HEK293 (cell line): ENCODE measurements around the gene EIF4G3.
A peak's percentile ranks its signal among the peaks of the same experiment; 100 is the strongest.
"Not testable (repeated sequence)": the region's sequence is repeated elsewhere in the genome, so short reads cannot be mapped to it uniquely, and the experiment has no call there.

Experiments
- CTCF ChIA-PET: fragments of 350-600 bp; formaldehyde crosslinking; extraction: SDS; loops from one replicate; lab custom pipeline; 2021; ENCODE audit warnings: antibody characterized with exemption; lab: Yijun Ruan, JAX
- POLR2A ChIA-PET: fragments of 300-600 bp; formaldehyde crosslinking; extraction: SDS; loops from one replicate; lab custom pipeline; 2020; ENCODE audit warnings: antibody characterized with exemption, inconsistent platforms; lab: Yijun Ruan, JAX
- H3K27ac ChIP-seq: fragments of 200-500 bp; sonication (Bioruptor generic); 2 replicates; pipeline ENCODE4 v1.5.1; 2014; ENCODE audit warnings: low read depth, low read length, control low read depth, inconsistent platforms; ENCODE audit errors: extremely low read depth
- H3K36me3 ChIP-seq, 2 experiments: fragments of 200-500 bp in 1 of 2; sonication (Bioruptor generic) in 1 of 2; 1 replicate in 1 of 2; 2 replicates in 1 of 2; pipeline ENCODE4 v1.5.1; 2014 to 2017; ENCODE audit warnings: inconsistent platforms in 2 of 2, low read length in 2 of 2; ENCODE audit not compliant: control insufficient read depth in 2 of 2, insufficient read depth in 1 of 2
- H3K4me1 ChIP-seq: fragments of 200-500 bp; sonication (Bioruptor generic); 2 replicates; pipeline ENCODE4 v1.5.1; 2014; ENCODE audit warnings: mild to moderate bottlenecking, low read length, inconsistent platforms; ENCODE audit not compliant: control insufficient read depth, insufficient read depth
- H3K4me3 ChIP-seq: 2 replicates; pipeline ENCODE4 v1.5.1; 2011; ENCODE audit warnings: low read depth, mild to moderate bottlenecking, control low read depth, low read length, moderate library complexity
- H3K9me3 ChIP-seq: fragments of 200-500 bp; sonication (Bioruptor generic); 2 replicates; pipeline ENCODE4 v1.5.1; 2014; ENCODE audit warnings: low read depth, low read length, inconsistent platforms; ENCODE audit not compliant: control insufficient read depth, insufficient read depth
- GFI1B ChIP-seq: fragments of 450-650 bp; formaldehyde crosslinking; IDR thresholded peaks from 2 replicates; pipeline ENCODE4 v1.5.1; 2016; ENCODE audit warnings: missing biosample characterization, missing genetic modification characterization
- GLIS1 ChIP-seq: fragments of 450-650 bp; formaldehyde crosslinking; IDR thresholded peaks from 2 replicates; pipeline ENCODE4 v1.5.1; 2016; ENCODE audit warnings: missing biosample characterization, missing genetic modification characterization
- SP7 ChIP-seq: fragments of 450-650 bp; formaldehyde crosslinking; IDR thresholded peaks from 2 replicates; pipeline ENCODE4 v1.5.1; 2016; ENCODE audit warnings: missing biosample characterization, missing genetic modification characterization
- ZBTB17 ChIP-seq: fragments of 450-650 bp; formaldehyde crosslinking; IDR thresholded peaks from 2 replicates; pipeline ENCODE4 v1.5.1; 2016; ENCODE audit warnings: missing biosample characterization, missing genetic modification characterization
- ZEB2 ChIP-seq: fragments of 450-650 bp; formaldehyde crosslinking; IDR thresholded peaks from 2 replicates; pipeline ENCODE4 v1.5.1; 2016; ENCODE audit warnings: missing biosample characterization, missing genetic modification characterization
- ZNF146 ChIP-seq: fragments of 450-650 bp; formaldehyde crosslinking; IDR thresholded peaks from 2 replicates; pipeline ENCODE4 v1.5.1; 2016; ENCODE audit warnings: missing biosample characterization, missing genetic modification characterization
- ZNF184 ChIP-seq: fragments of 450-650 bp; IDR thresholded peaks from 2 replicates; pipeline ENCODE4 v1.5.1; 2018; ENCODE audit warnings: missing biosample characterization, mild to moderate bottlenecking, missing genetic modification characterization
- ZNF2 ChIP-seq: fragments of 450-650 bp; formaldehyde crosslinking; IDR thresholded peaks from 2 replicates; pipeline ENCODE4 v1.5.1; 2016; ENCODE audit warnings: missing biosample characterization, missing genetic modification characterization
- ZNF600 ChIP-seq: fragments of 450-650 bp; formaldehyde crosslinking; IDR thresholded peaks from 2 replicates; pipeline ENCODE4 v1.5.1; 2016; ENCODE audit warnings: missing biosample characterization, missing genetic modification characterization
- ZNF629 ChIP-seq: fragments of 450-650 bp; formaldehyde crosslinking; IDR thresholded peaks from 2 replicates; pipeline ENCODE4 v1.5.1; 2017; ENCODE audit warnings: missing biosample characterization, missing genetic modification characterization
- ZNF660 ChIP-seq: fragments of 450-650 bp; IDR thresholded peaks from 2 replicates; pipeline ENCODE4 v1.5.1; 2018; ENCODE audit warnings: missing biosample characterization, mild to moderate bottlenecking, missing genetic modification characterization
- TF ChIP-seq, protein P1 (sequence below): fragments of 450-650 bp; formaldehyde crosslinking; IDR thresholded peaks from 2 replicates; pipeline ENCODE4 v1.5.1; 2016; ENCODE audit warnings: missing biosample characterization, missing genetic modification characterization
- TF ChIP-seq, protein P2 (sequence below): fragments of 450-650 bp; formaldehyde crosslinking; IDR thresholded peaks from 2 replicates; pipeline ENCODE4 v1.5.1; 2016; ENCODE audit warnings: missing biosample characterization, missing genetic modification characterization
- TF ChIP-seq, protein P3 (sequence below): fragments of 450-650 bp; formaldehyde crosslinking; IDR thresholded peaks from 2 replicates; pipeline ENCODE4 v1.5.1; 2016; ENCODE audit warnings: missing biosample characterization, missing genetic modification characterization
- TF ChIP-seq, protein P4 (sequence below): fragments of 450-650 bp; formaldehyde crosslinking; IDR thresholded peaks from 2 replicates; pipeline ENCODE4 v1.5.1; 2016; ENCODE audit warnings: missing biosample characterization, missing genetic modification characterization
- TF ChIP-seq, protein P5 (sequence below): fragments of 450-650 bp; formaldehyde crosslinking; IDR thresholded peaks from 2 replicates; pipeline ENCODE4 v1.5.1; 2016; ENCODE audit warnings: missing biosample characterization, missing genetic modification characterization
- TF ChIP-seq, protein P6 (sequence below): fragments of 450-650 bp; formaldehyde crosslinking; IDR thresholded peaks from 2 replicates; pipeline ENCODE4 v1.5.1; 2016; ENCODE audit warnings: missing biosample characterization, missing genetic modification characterization

The EIF4G3 gene

DNA sequence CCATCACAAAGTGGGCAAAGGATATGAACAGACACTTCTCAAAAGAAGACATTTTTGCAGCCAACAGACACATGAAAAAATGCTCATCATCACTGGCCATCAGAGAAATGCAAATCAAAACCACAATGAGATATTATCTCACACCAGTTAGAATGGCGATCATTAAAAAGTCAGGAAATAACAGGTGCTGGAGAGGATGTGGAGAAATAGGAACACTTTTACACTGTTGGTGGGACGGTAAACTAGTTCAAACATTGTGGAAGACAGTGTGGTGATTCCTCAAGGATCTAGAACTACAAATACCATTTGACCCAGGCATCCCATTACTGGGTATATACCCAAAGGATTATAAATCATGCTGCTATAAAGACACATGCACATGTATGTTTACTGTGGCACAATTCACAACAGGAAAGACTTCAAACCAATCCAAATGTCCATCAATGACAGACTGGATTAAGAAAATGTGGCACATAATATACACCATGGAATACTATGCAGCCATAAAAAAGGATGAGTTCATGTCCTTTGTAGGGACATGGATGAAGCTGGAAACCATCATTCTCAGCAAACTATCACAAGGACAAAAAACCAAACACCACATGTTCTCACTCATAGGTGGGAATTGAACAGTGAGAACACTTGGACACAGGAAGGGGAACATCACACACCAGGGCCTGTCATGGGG lies 83.3 kb downstream of the EIF4G3 start:
- TF ChIP-seq, protein P1, sequence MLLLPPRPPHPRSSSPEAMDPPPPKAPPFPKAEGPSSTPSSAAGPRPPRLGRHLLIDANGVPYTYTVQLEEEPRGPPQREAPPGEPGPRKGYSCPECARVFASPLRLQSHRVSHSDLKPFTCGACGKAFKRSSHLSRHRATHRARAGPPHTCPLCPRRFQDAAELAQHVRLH (tag by site-specific recombination): peak; percentile 84
- TF ChIP-seq ZNF146 (tag by site-specific recombination) (peak; percentile 99), ZNF184 (tag by site-specific recombination) (peak; percentile 99)
- TF ChIP-seq, protein P2, sequence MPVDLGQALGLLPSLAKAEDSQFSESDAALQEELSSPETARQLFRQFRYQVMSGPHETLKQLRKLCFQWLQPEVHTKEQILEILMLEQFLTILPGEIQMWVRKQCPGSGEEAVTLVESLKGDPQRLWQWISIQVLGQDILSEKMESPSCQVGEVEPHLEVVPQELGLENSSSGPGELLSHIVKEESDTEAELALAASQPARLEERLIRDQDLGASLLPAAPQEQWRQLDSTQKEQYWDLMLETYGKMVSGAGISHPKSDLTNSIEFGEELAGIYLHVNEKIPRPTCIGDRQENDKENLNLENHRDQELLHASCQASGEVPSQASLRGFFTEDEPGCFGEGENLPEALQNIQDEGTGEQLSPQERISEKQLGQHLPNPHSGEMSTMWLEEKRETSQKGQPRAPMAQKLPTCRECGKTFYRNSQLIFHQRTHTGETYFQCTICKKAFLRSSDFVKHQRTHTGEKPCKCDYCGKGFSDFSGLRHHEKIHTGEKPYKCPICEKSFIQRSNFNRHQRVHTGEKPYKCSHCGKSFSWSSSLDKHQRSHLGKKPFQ (tag by site-specific recombination): 0 out of 2 replicates have a peak, but pooled peaks have one; percentile 20
- H3K4me3 ChIP-seq, H3K4me1 ChIP-seq, CTCF ChIA-PET, H3K27ac ChIP-seq, POLR2A ChIA-PET, H3K9me3 ChIP-seq: not testable (repeated sequence)
- peaks cover 10 to 13% of the 10 kb centered on the region in 2 experiments; a peak in 2 of 3 replicates for H3K36me3 ChIP-seq

DNA sequence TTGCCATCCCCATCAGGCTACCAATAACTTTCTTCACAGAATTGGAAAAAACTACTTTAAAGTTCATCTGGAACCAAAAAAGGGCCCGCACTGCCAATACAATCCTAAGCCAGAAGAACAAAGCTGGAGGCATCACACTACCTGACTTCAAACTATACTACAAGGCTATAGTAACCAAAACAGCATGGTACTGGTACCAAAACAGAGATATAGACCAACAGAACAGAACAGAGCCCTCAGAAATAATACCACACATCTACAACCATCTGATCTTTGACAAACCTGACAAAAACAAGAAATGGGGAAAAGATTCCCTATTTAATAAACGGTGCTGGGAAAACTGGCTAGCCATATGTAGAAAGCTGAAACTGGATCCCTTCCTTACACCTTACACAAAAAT lies 84.2 kb downstream of the EIF4G3 start:
- H3K27ac ChIP-seq, H3K9me3 ChIP-seq, POLR2A ChIA-PET: not testable (repeated sequence)
- H3K36me3 ChIP-seq: peaks cover 7 to 18% of the 10 kb centered on the region in 2 experiments; a peak in 2 of 3 replicates
- TF ChIP-seq, protein P1 (tag by site-specific recombination): 0 out of 2 replicates have a peak, but pooled peaks have one; percentile 33
- TF ChIP-seq, protein P3, sequence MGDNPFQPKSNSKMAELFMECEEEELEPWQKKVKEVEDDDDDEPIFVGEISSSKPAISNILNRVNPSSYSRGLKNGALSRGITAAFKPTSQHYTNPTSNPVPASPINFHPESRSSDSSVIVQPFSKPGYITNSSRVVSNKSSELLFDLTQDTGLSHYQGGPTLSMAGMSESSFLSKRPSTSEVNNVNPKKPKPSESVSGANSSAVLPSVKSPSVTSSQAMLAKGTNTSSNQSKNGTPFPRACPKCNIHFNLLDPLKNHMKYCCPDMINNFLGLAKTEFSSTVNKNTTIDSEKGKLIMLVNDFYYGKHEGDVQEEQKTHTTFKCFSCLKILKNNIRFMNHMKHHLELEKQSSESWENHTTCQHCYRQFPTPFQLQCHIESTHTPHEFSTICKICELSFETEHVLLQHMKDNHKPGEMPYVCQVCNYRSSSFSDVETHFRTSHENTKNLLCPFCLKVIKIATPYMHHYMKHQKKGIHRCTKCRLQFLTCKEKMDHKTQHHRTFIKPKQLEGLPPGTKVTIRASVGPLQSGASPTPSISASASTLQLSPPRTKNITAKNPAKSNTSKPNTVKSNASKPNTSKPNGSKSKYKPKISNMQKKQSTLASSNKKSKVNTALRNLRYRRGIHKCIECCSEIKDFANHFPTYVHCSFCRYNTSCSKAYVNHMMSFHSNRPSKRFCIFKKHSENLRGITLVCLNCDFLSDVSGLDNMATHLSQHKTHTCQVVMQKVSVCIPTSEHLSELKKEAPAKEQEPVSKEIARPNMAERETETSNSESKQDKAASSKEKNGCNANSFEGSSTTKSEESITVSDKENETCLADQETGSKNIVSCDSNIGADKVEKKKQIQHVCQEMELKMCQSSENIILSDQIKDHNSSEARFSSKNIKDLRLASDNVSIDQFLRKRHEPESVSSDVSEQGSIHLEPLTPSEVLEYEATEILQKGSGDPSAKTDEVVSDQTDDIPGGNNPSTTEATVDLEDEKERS (tag by site-specific recombination): peak; percentile 92; the same call in 1 of the 2 replicates
- TF ChIP-seq, all 188 proteins: peak for 2; not testable (repeated sequence) for 186
- H3K4me3 ChIP-seq, H3K4me1 ChIP-seq, CTCF ChIA-PET: not testable (repeated sequence)

DNA sequence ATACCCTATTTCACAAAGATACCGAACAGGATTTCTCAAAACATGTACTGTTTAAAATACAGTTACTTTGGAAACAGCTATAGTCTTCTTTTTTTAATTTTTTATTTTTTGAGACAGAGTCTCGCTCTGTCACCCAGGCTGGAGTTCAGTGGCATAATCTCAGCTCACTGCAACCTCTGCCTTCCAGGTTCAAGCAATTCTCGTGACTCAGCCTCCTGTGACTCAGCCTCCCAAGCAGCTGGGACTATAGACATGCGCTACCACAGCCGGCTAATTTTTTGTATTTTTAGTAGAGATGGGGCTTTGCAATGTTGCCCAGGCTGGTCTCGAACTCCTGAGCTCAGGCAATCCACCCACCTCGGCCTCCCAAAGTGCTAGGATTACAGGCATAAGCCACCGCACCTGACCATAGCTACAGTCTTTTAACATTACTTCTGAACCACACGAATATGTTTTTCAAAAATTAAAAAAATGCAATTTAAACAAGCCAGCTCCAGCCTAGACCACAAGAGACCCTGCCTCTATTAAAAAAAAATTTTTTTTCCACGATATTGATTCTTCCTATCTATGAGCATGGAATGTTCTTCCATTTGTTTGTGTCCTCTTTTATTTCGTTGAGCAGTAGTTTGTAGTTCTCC lies 85.5 kb downstream of the EIF4G3 start:
- H3K27ac ChIP-seq, H3K4me1 ChIP-seq, H3K4me3 ChIP-seq, POLR2A ChIA-PET, H3K9me3 ChIP-seq: not testable (repeated sequence)
- H3K36me3 ChIP-seq: peaks cover 16 to 22% of the 10 kb centered on the region in 2 experiments
- CTCF ChIA-PET: interaction anchor here (1.1 kb wide), 1 partner anchor 107 kb away, joined by 4 read pairs; no protein-coding TSS in a partner anchor
- TF ChIP-seq ZEB2 (tag by site-specific recombination): peak; percentile 38; the same call in 1 of the 2 replicates
- TF ChIP-seq ZBTB17 (tag by site-specific recombination): 0 out of 2 replicates have a peak, but pooled peaks have one; percentile 14
- TF ChIP-seq, protein P4, sequence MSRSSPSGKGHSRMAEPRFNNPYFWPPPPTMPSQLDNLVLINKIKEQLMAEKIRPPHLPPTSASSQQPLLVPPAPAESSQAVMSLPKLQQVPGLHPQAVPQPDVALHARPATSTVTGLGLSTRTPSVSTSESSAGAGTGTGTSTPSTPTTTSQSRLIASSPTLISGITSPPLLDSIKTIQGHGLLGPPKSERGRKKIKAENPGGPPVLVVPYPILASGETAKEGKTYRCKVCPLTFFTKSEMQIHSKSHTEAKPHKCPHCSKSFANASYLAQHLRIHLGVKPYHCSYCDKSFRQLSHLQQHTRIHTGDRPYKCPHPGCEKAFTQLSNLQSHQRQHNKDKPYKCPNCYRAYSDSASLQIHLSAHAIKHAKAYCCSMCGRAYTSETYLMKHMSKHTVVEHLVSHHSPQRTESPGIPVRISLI: peak; percentile 79
- peak; percentile 34; the same call in 1 of the 2 replicates for TF ChIP-seq GLIS1
- TF ChIP-seq ZNF629 (tag by site-specific recombination): peak; percentile 39
- TF ChIP-seq ZNF660 (tag by site-specific recombination): 0 out of 2 replicates have a peak, but pooled peaks have one; percentile 11
- peak; percentile 50 for TF ChIP-seq SP7 (tag by site-specific recombination)
- 0 out of 2 replicates have a peak, but pooled peaks have one; percentile 30 for TF ChIP-seq GFI1B
- TF ChIP-seq ZNF184 (tag by site-specific recombination): 0 out of 2 replicates have a peak, but pooled peaks have one; percentile 35
- TF ChIP-seq ZNF600 (tag by site-specific recombination): peak; percentile 56; the same call in 1 of the 2 replicates
- TF ChIP-seq, protein P5, sequence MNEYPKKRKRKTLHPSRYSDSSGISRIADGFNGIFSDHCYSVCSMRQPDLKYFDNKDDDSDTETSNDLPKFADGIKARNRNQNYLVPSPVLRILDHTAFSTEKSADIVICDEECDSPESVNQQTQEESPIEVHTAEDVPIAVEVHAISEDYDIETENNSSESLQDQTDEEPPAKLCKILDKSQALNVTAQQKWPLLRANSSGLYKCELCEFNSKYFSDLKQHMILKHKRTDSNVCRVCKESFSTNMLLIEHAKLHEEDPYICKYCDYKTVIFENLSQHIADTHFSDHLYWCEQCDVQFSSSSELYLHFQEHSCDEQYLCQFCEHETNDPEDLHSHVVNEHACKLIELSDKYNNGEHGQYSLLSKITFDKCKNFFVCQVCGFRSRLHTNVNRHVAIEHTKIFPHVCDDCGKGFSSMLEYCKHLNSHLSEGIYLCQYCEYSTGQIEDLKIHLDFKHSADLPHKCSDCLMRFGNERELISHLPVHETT (tag by site-specific recombination): peak; percentile 58; the same call in 1 of the 2 replicates
- TF ChIP-seq, protein P6, sequence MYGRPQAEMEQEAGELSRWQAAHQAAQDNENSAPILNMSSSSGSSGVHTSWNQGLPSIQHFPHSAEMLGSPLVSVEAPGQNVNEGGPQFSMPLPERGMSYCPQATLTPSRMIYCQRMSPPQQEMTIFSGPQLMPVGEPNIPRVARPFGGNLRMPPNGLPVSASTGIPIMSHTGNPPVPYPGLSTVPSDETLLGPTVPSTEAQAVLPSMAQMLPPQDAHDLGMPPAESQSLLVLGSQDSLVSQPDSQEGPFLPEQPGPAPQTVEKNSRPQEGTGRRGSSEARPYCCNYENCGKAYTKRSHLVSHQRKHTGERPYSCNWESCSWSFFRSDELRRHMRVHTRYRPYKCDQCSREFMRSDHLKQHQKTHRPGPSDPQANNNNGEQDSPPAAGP: 0 out of 2 replicates have a peak, but pooled peaks have one; percentile 18
- 0 out of 2 replicates have a peak, but pooled peaks have one; percentile 45 for TF ChIP-seq ZNF2 (tag by site-specific recombination)
